Gastrocnemius medialis (tissue), 4 donors: Measurements from ENCODE around the gene ATP5PD. TPM values are rescaled to one million over a fixed set of nuclear protein-coding genes. Genes with fewer than 3 reads are reported as not detected.

Source experiments
- ATAC-seq, 2 donors: fragments of 150-250 bp; one replicate each; pipeline ENCODE4 v1.9.1; 2016
- DNase-seq, 2 donors: peaks; one replicate each; pipeline ENCODE4 v3.0.0-alpha.2; 2019
- H3K27ac ChIP-seq, 4 donors: fragments of 200-600 bp; sonication (generic); 1 replicate in 1 of 4; 2 replicates in 3 of 4; pipeline ENCODE4 v1.5.1; 2016 to 2018; ENCODE audit warnings: mild to moderate bottlenecking in 2 of 4, moderate library complexity in 1 of 4
- H3K27me3 ChIP-seq, 3 donors: fragments of 200-600 bp; sonication (generic) in 2 of 3; 1 replicate in 1 of 3; 2 replicates in 2 of 3; pipeline versions ENCODE4 v1.5.1 to v1.6.0; 2016 to 2019; ENCODE audit warnings: mild to moderate bottlenecking in 1 of 3, moderate library complexity in 1 of 3
- H3K36me3 ChIP-seq, 2 donors: fragments of 200-600 bp; sonication (generic) in 1 of 2; one replicate each; pipeline ENCODE4 v1.5.1; 2017 to 2018
- H3K4me1 ChIP-seq, 2 donors: fragments of 200-600 bp; sonication (generic) in 1 of 2; one replicate each; pipeline ENCODE4 v1.5.1; 2016 to 2017; ENCODE audit warnings: mild to moderate bottlenecking in 2 of 2
- H3K4me3 ChIP-seq, 4 donors: fragments of 200-600 bp; sonication (generic) in 3 of 4; 1 replicate in 1 of 4; 2 replicates in 3 of 4; pipeline ENCODE4 v1.5.1; 2016 to 2019; ENCODE audit warnings: mild to moderate bottlenecking in 2 of 4
- H3K9me3 ChIP-seq, 3 donors: fragments of 200-600 bp; sonication (generic) in 2 of 3; 1 replicate in 1 of 3; 2 replicates in 2 of 3; pipeline ENCODE4 v1.5.1; 2016 to 2019
- POLR2A ChIP-seq, 2 donors: fragments of 450-650 bp; IDR thresholded peaks; one replicate each; pipeline ENCODE4 v1.6.1; 2017; ENCODE audit warnings: antibody characterized with exemption in 2 of 2, mild to moderate bottlenecking in 2 of 2, moderate library complexity in 2 of 2
- in situ Hi-C, 4 donors: fragments of 200-750 bp; cut with MboI; loops; one replicate each; pipeline versions ENCODE4 v1.15.0 to v1.8.0; 2017; ENCODE audit warnings: low sequenced_read_pairs in 4 of 4
- intact Hi-C: fragments of 100-400 bp; cut with DNase I; formaldehyde crosslinking; loops from one replicate; pipeline ENCODE4 v1.15.1; 2023; ENCODE audit warnings: low total_unique reads
- total RNA-seq, 4 donors: library from RNA; depleted of rRNA; stranded (reverse); fragments of >200 nt; gene quantifications; one replicate each; pipeline versions ENCODE4 v1.1.0 to v1.2.3, GENCODE V29; 2016
- TF ChIP-seq, protein P1 (sequence below), 5 experiments: fragments of 450-650 bp in 3 of 5; fragments of 200-600 bp in 2 of 5; sonication (generic) in 2 of 5; IDR thresholded peaks in 4 of 5; conservative IDR thresholded peaks in 1 of 5; 1 replicate in 4 of 5; 2 replicates in 1 of 5; pipeline ENCODE4 v1.5.1; 2016 to 2019; ENCODE audit warnings: antibody characterized with exemption in 5 of 5, mild to moderate bottlenecking in 3 of 5, moderate library complexity in 3 of 5

Gene ATP5PD
- total RNA-seq, 4 donors from 2014 or later, result 377 to 495 (median 491) TPM

DNA sequence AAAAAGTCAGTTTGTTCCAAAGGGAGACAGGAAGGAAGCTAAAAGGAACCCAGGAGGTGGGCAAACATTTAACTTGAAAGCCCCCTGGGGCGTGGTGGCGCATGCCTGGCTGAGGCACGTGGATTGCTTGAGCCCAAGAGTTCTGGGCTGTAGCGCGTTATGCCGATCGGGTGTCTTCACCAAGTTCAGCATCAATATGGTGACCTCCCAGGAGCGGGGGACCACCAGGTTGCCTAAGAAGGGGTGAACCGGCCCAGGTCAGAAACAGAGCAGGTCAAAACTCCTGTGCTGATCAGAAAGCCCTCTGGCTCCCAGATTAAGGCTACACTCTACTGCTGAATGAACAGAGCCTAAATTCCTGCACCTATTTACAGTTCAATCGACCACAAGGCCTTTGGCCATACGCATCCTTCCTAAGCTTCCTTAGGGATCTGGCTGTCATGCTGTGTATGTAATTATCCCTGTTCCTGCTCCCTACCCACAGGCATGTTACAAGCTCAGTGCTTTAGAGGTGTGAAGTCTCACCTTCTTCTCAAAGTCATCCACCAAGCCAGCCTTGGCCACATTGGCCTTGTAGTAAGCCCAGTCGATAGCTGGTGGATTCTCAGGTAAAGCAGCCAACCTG lies 5.0 kb downstream of the ATP5PD start:
- no peak for ATAC-seq
- intact Hi-C loops, result no loop called here

DNA sequence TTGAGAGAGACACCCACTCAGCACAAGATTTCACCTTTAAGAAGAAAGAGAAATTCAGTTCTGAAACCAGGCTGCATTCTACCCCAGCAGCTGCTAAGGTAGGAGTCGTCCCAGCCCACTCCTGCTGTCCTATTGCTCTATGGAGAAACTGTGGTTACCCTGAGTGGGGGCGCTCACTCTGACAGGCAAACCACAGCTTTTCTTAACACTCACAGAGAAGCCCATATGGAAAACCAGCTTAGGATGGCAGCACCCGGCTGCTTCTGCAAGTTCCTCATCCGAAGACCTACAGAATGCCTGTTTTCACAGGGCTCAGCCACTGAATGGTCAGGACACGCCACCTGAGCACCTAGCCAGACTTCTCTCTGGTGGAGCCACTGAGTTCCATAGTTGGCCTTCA lies 7.5 kb downstream of the ATP5PD start:
- Histone ChIP-seq H3K4me3 (no peak overlapping the region), H3K9me3 (no peaks in the 10 kb centered on the region), H3K4me1 (peaks cover 7 to 10% of the 10 kb centered on the region in 2 donors), H3K36me3 (peaks cover 0 to 44% of the 10 kb centered on the region in 2 donors), H3K27me3 (no peaks in the 10 kb centered on the region), H3K27ac (no peak overlapping the region)
- in situ Hi-C loops (no loop called here), intact Hi-C loops (no loop called here)
- DNase-seq, result no peak
- ATAC-seq, result no peak
- TF ChIP-seq, protein P1, sequence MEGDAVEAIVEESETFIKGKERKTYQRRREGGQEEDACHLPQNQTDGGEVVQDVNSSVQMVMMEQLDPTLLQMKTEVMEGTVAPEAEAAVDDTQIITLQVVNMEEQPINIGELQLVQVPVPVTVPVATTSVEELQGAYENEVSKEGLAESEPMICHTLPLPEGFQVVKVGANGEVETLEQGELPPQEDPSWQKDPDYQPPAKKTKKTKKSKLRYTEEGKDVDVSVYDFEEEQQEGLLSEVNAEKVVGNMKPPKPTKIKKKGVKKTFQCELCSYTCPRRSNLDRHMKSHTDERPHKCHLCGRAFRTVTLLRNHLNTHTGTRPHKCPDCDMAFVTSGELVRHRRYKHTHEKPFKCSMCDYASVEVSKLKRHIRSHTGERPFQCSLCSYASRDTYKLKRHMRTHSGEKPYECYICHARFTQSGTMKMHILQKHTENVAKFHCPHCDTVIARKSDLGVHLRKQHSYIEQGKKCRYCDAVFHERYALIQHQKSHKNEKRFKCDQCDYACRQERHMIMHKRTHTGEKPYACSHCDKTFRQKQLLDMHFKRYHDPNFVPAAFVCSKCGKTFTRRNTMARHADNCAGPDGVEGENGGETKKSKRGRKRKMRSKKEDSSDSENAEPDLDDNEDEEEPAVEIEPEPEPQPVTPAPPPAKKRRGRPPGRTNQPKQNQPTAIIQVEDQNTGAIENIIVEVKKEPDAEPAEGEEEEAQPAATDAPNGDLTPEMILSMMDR (IDR thresholded peaks at IDR 0.05 in 4 of 5, conservative IDR thresholded peaks at IDR 0.05 in 1 of 5), result no peak
- TF ChIP-seq POLR2A (IDR thresholded peaks at IDR 0.05), result no peak

More for the DNA sequence above, 5.0 kb downstream of the ATP5PD start:
- Histone ChIP-seq H3K36me3 (peaks cover 0 to 44% of the 10 kb centered on the region in 2 donors), H3K4me1 (peaks cover 10 to 11% of the 10 kb centered on the region in 2 donors), H3K27ac (no peak overlapping the region), H3K27me3 (no peaks in the 10 kb centered on the region), H3K4me3 (no peak overlapping the region), H3K9me3 (no peaks in the 10 kb centered on the region)
- in situ Hi-C loops, result no loop called here
- no peak for DNase-seq
- TF ChIP-seq, protein P1 (IDR thresholded peaks at IDR 0.05 in 4 of 5, conservative IDR thresholded peaks at IDR 0.05 in 1 of 5), result no peak
- TF ChIP-seq POLR2A (IDR thresholded peaks at IDR 0.05), result no peak

DNA sequence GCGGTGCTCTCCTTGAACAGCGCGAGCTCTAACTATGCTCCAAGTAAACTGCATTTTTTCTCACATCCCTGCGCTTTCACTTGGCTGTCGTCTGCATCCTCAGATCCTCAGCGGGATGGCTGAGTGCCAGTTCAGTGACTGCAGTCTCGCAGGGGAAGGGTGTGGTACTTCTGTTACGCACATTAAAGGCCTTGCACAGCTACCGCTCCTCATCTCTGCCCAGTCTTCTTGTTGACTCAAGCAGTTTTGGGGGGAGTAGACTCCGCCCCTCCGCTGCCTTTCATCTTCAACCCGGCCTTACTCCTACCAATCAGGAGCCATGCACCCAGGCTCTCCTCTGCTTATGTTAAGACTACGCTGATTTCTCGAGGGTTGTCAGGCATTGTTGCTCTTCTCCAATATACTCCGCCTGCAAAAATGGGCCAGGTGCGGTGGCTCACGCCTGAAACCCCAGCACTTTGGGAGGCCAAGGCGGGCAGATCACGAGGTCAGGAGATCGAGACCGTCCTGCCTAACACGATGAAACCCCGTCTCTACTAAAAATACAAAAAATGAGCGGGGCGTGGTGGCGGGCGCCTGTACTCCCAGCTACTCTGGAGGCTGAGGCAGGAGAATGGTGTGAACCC lies 10.0 kb downstream of the ATP5PD start:
- peak overlapping the region in 2 of 4 donors; percentile 1 to 16 for H3K4me3 ChIP-seq
- no peaks in the 10 kb centered on the region for H3K27me3 ChIP-seq
- peaks cover 11 to 25% of the 10 kb centered on the region in 2 donors for H3K4me1 ChIP-seq
- DNase-seq (peak; percentile 66 to 84), ATAC-seq (peak; percentile 35 to 46)
- intact Hi-C loops (no loop called here), in situ Hi-C loops (no loop called here)
- no peak for TF ChIP-seq POLR2A (IDR thresholded peaks at IDR 0.05)
- TF ChIP-seq, protein P1 (IDR thresholded peaks at IDR 0.05 in 4 of 5, conservative IDR thresholded peaks at IDR 0.05 in 1 of 5), result no peak
- H3K27ac ChIP-seq, result peak overlapping the region; percentile 79 to 88 (median 85)
- H3K36me3 ChIP-seq, result peaks cover 0 to 38% of the 10 kb centered on the region in 2 donors
- H3K9me3 ChIP-seq, result no peaks in the 10 kb centered on the region

DNA sequence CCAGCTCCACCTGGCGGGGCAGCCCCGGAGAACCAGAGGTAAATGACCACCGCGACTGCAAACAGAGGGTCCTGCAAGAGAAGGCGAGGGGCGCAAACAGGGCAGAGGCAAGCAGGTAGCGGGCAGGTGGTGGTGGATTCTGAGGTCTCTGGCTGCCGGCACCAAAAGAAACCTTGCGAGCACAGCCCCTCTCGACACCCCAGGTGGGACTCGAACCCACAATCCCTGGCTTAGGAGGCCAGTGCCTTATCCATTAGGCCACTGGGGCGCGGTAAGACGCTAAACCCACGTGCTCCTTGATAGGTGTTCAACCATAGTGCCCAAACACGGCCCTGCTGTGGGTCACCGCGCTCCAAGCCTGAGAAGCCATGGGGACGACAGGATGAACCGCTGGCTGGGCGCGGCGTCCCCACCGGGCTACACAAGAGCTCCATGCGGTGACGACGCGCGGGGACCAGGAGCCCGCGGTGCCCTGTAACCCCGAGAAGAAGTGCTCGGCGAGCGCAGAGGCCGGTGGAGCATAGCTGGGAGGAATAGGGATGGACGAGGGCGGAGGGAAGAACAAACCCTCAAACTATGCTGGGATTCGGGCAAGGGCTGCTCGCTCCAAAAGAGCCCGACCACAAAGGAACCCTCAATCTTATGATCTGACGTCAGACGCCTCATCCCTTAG lies 12.4 kb downstream of the ATP5PD start:
- Histone ChIP-seq H3K4me3 (peak overlapping the region; percentile 68 to 81 (median 74)), H3K4me1 (peaks cover 11 to 25% of the 10 kb centered on the region in 2 donors), H3K27me3 (no peaks in the 10 kb centered on the region), H3K9me3 (no peaks in the 10 kb centered on the region), H3K27ac (peak overlapping the region; percentile 79 to 88 (median 85)), H3K36me3 (peaks cover 0 to 14% of the 10 kb centered on the region in 2 donors)
- peak; percentile 64 to 68 for ATAC-seq
- in situ Hi-C loops, result no loop called here
- no peak for TF ChIP-seq POLR2A (IDR thresholded peaks at IDR 0.05)
- TF ChIP-seq, protein P1 (IDR thresholded peaks at IDR 0.05 in 4 of 5, conservative IDR thresholded peaks at IDR 0.05 in 1 of 5), result peak in 1 of 5 experiments; percentile 14
- intact Hi-C loops, result loop anchor here (1.0 kb wide), 1 partner anchor 22 kb away; the partner anchor contains the start of gene MRPL58
- DNase-seq, result peak; percentile 58 to 77
